PFSK-1 (cell line): ENCODE data around the gene SLC5A3.

Experiments
- FOXP2 ChIP-seq: optimal IDR thresholded peaks from 2 replicates; pipeline ENCODE3; 2011; ENCODE audit warnings: borderline replicate concordance, control low read depth, inconsistent platforms; ENCODE audit not compliant: insufficient read depth; ENCODE audit errors: extremely low read length, extremely low read depth
- POLR2AphosphoS5 ChIP-seq: IDR thresholded peaks from 2 replicates; pipeline ENCODE4 v1.6.1; 2012; ENCODE audit warnings: low read depth, mild to moderate bottlenecking, control low read depth, low read length, moderate library complexity
- SIN3A ChIP-seq: IDR thresholded peaks from 2 replicates; pipeline ENCODE4 v1.6.1; 2012; ENCODE audit warnings: mild to moderate bottlenecking, low read length, moderate library complexity, borderline replicate concordance; ENCODE audit not compliant: insufficient read depth
- TAF1 ChIP-seq: IDR thresholded peaks from 2 replicates; pipeline ENCODE4 v1.6.1; 2012; ENCODE audit warnings: low read length, control low read depth, borderline replicate concordance; ENCODE audit not compliant: insufficient read depth
- TF ChIP-seq, protein P1 (sequence below), 2 experiments: IDR thresholded peaks; 2 replicates each; pipeline versions ENCODE4 v1.6.1 to v1.8.0; 2011 to 2012; ENCODE audit warnings: low read depth in 2 of 2, low read length in 2 of 2, control low read depth in 1 of 2, inconsistent platforms in 1 of 2, mild to moderate bottlenecking in 1 of 2, moderate library complexity in 1 of 2; ENCODE audit not compliant: insufficient read depth in 1 of 2

SLC5A3 gene

DNA sequence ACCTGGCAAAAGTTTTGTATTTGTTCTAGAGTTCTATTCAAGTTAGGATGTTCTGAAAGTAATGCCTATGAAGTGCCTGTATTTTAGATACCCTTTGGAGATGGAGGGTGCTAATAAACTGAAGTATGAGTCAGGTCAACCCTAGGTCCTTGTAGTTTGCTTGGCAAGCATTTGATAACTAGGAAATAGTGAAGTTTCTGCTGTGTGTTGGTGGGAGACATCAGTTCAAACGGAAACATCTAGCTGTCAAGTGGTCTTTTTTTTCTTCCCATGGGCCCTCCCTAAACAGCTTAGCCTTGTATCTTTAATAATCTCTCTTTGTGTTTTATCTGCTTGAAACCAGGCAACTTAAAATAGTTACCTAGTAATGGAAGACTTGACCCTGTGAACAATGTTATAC lies 4.5 kb downstream of the SLC5A3 start:
- TF ChIP-seq SIN3A: no peak
- TF ChIP-seq FOXP2: no peak
- TF ChIP-seq TAF1: no peak
- no peak for TF ChIP-seq POLR2AphosphoS5
- TF ChIP-seq, protein P1, sequence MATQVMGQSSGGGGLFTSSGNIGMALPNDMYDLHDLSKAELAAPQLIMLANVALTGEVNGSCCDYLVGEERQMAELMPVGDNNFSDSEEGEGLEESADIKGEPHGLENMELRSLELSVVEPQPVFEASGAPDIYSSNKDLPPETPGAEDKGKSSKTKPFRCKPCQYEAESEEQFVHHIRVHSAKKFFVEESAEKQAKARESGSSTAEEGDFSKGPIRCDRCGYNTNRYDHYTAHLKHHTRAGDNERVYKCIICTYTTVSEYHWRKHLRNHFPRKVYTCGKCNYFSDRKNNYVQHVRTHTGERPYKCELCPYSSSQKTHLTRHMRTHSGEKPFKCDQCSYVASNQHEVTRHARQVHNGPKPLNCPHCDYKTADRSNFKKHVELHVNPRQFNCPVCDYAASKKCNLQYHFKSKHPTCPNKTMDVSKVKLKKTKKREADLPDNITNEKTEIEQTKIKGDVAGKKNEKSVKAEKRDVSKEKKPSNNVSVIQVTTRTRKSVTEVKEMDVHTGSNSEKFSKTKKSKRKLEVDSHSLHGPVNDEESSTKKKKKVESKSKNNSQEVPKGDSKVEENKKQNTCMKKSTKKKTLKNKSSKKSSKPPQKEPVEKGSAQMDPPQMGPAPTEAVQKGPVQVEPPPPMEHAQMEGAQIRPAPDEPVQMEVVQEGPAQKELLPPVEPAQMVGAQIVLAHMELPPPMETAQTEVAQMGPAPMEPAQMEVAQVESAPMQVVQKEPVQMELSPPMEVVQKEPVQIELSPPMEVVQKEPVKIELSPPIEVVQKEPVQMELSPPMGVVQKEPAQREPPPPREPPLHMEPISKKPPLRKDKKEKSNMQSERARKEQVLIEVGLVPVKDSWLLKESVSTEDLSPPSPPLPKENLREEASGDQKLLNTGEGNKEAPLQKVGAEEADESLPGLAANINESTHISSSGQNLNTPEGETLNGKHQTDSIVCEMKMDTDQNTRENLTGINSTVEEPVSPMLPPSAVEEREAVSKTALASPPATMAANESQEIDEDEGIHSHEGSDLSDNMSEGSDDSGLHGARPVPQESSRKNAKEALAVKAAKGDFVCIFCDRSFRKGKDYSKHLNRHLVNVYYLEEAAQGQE (IDR thresholded peaks at IDR 0.05; ENCODE audit: insufficient read depth in 1 of 2, low read depth in 2 of 2, low read length in 2 of 2): no peak

DNA sequence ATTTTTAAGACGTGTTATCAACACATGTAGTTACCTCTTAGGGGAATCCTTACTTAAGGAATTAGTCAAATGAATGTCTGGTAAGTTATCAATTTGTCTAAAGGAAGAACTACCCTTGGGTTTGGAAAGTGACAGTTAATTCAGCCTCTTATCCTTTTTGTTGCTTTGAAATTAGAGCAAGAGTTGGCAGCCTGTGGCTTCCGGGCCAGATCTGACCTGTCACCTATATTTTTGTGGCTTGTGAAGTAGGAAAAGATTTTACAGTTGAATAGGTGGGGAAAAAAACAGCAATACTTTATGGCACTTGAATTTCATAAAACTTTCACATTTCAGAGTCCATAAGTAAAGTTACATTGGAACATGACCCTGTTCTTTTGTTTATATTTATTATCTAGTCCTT lies 5.5 kb downstream of the SLC5A3 start:
- TF ChIP-seq POLR2AphosphoS5: no peak
- TF ChIP-seq TAF1: no peak
- TF ChIP-seq, protein P1 (IDR thresholded peaks at IDR 0.05; ENCODE audit: insufficient read depth in 1 of 2, low read depth in 2 of 2, low read length in 2 of 2): no peak
- no peak for TF ChIP-seq SIN3A
- TF ChIP-seq FOXP2: no peak

DNA sequence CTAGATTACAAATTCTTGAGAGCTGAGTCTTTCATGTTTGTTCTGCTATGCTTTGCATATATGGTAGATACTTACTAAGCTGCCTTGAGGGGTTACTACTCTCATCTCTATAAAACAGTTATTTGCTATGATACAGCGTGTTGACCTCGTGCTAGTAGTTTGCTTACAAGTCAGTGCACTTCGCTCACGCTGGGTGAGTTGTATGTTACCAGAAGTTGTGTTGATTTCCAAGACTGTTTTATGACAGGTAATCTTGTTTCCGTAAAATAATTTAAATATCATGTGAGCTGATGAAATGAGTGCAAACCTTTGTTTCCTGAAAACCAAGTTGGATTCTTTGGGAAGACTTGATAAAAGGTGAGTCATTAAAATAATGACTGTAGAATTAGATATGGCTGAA lies 7.3 kb downstream of the SLC5A3 start:
- TF ChIP-seq SIN3A: no peak
- TF ChIP-seq, protein P1 (IDR thresholded peaks at IDR 0.05; ENCODE audit: insufficient read depth in 1 of 2, low read depth in 2 of 2, low read length in 2 of 2): no peak
- no peak for TF ChIP-seq POLR2AphosphoS5
- no peak for TF ChIP-seq FOXP2
- TF ChIP-seq TAF1: no peak

DNA sequence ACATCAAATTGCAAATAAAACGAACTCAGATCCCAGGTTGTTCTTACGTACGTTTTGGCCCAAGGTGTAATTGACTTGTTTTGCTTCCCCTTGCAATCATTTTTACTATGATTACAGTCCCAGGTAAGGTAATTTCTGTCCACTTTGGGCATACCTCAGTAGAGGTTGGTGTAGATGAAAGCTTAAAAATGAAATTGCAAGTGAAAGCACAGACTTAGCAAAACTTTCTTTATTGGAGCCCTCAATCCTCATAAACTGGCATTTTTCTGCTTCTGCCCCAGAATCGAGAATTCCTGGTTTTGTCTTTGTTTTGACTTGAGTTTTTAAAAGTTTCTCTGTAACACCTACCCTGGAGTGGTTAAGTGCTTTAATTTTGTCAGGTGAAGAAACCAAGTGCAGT lies 9.4 kb downstream of the SLC5A3 start:
- no peak for TF ChIP-seq SIN3A
- TF ChIP-seq POLR2AphosphoS5: no peak
- no peak for TF ChIP-seq TAF1
- TF ChIP-seq FOXP2: no peak
- TF ChIP-seq, protein P1 (IDR thresholded peaks at IDR 0.05; ENCODE audit: insufficient read depth in 1 of 2, low read depth in 2 of 2, low read length in 2 of 2): no peak

DNA sequence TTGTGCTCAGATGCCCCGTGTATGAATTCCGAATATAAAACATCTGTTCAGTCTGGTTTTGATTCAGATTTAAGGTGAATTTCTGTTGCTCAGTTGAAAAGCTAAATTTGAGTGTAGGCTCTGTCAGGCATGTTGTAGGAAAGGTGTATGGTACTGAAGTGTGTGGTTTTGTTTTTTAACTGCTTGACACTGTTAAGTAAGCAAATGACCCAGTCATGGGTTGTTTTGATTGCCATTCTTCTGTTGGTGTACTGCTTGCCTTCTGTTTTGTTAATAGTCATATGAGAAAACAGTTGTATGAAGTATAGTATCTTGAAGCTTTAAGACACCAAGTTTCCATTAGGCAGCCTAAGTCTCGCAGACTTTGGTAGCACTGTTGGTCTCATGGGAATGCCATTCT lies 10.0 kb downstream of the SLC5A3 start:
- TF ChIP-seq, protein P1 (IDR thresholded peaks at IDR 0.05; ENCODE audit: insufficient read depth in 1 of 2, low read depth in 2 of 2, low read length in 2 of 2): no peak
- TF ChIP-seq TAF1 (no peak), POLR2AphosphoS5 (no peak), FOXP2 (no peak), SIN3A (no peak)
